Measurements from ENCODE around the gene EEF1AKMT3. TPM values are rescaled to one million over a fixed set of nuclear protein-coding genes. Genes with fewer than 3 reads are reported as not detected.

Gene EEF1AKMT3
- total RNA-seq, 2 experiments from 2014 or later = 3.6 to 4.6 TPM

DNA sequence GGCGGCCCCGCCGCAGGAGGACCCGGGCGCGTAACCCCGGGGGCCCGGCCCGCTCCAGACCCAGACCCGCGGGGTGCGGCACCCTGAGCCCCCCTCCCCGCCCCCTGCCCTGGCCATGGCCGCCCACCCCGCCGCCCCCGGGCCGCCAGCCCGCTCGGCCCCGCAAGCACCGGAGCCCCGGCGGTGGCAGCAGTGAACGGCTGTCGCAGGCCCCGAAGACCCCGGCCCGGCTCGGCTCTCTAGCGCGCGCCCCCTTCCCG lies 17.3 kb upstream of the EEF1AKMT3 start:
- intact Hi-C loops (cut with micrococcal nuclease) = loop anchor here (2.0 kb wide), 2 partner anchors 14 to 1842 kb away; partner anchors contain the start of gene SLC16A7
- H3K4me3 Mint-ChIP-seq = peak overlapping the region; percentile 78

DNA sequence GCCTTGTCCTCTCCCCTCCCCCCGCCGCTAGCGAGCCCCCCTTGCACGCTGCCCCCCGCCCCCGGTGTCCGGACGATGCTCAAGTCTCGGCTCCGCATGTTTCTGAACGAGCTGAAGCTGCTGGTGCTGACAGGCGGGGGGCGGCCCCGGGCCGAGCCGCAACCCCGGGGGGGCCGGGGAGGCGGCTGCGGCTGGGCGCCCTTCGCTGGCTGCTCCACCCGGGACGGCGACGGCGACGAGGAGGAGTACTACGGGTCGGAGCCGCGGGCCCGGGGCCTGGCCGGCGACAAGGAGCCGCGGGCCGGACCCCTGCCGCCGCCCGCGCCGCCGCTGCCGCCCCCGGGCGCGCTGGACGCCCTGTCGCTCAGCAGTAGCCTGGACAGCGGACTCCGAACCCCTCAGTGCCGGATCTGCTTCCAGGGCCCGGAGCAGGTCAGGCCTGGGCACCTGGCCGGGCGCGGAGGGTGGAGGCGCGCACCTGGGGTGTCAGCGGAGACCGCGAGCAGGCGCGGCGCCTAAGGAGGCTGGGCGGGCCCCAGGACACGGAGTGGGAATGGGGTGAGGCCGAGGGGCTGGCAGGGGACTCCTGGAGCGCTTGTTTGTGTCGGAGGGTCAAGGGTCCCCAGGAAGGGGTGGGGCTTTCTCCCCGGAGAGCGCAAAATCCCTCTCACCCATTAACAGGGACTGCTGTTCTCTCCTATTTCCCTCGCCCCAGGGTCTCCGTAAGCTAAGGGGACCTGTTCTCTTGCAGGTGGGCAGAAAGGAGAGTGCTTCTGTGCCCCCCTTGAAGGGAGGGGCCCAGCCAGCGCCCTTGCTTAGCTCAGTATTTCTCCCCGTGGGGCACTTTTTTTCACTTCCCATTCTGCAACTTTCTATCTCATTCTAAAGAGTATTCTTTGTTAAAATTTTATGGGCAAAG lies 16.7 kb upstream of the EEF1AKMT3 start:
- intact Hi-C loops (cut with micrococcal nuclease) = loop anchor here (1.0 to 2.0 kb wide), 6 partner anchors 10 to 1841 kb away; partner anchors contain the start of gene SLC16A7
- H3K36me3 Mint-ChIP-seq (ENCODE audit: low read depth) = peaks cover 24% of the 10 kb centered on the region
- peak overlapping the region; percentile 81 for H3K4me3 Mint-ChIP-seq
- no peaks in the 10 kb centered on the region for H3K27me3 Mint-ChIP-seq (ENCODE audit: low read depth)
- H3K4me1 Mint-ChIP-seq (ENCODE audit: low read depth) = peaks cover 58% of the 10 kb centered on the region
- DNase-seq = peak; percentile 41
- H3K27ac Mint-ChIP-seq = no peak overlapping the region
- no peaks in the 10 kb centered on the region for H3K9me3 Mint-ChIP-seq
- CTCF ChIA-PET = interaction anchor here (0.6 to 3.4 kb wide), 17 partner anchors 10 to 152 kb away, joined by 3 to 42 read pairs (median 5); partner anchors contain the start of genes CYP27B1, EEF1AKMT3, METTL1 and TSPAN31

More for the DNA sequence above, 17.3 kb upstream of the EEF1AKMT3 start:
- H3K4me1 Mint-ChIP-seq (ENCODE audit: low read depth) = peaks cover 63% of the 10 kb centered on the region
- H3K27ac Mint-ChIP-seq = no peak overlapping the region
- CTCF ChIA-PET = interaction anchor here (1.9 to 3.4 kb wide), 2 partner anchors 11 to 82 kb away, joined by 7 to 42 read pairs; partner anchors contain the start of gene CYP27B1
- no peaks in the 10 kb centered on the region for H3K27me3 Mint-ChIP-seq (ENCODE audit: low read depth)
- H3K36me3 Mint-ChIP-seq (ENCODE audit: low read depth) = peaks cover 29% of the 10 kb centered on the region
- H3K9me3 Mint-ChIP-seq = no peaks in the 10 kb centered on the region
- DNase-seq = no peak

DNA sequence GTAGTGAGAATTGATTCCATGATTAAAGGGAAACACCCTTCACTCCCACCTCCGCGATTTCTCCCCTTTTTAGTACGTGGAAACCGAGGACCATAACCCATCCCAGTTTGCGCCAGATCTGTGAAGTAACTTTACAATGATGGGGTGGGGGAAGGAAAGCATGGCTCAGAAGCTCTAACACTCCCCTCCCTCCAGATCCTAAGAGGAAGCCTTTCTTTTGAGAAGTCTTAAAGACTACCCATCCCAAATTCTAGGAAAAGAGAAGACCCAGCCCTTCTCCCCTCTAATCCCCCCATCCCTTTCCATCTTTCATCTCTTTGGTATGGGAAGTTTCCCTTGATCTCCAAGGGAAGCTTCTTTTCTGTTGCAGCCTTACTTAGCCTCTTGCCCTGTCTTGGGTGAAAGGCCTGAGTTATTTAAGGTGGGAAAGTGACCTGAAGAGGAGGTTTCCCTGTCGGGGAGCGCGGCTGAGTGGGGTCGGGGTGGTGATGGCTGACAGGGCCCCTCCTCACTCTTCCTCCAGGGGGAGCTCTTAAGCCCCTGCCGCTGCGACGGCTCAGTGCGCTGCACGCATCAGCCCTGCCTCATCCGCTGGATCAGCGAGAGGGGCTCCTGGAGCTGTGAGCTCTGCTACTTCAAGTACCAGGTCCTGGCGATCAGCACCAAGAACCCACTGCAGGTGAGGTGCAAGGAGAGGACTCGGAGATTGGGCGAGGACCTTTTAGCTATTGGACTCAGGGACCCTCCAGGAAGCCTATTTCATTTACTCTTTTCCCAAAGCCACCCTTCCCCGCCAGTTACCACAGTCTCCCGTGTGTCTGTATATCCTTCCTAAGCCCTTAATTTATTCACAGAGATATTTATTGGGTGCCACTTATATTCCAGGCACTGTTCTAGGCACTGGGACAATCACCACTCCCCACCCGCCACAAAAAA lies 15.7 kb upstream of the EEF1AKMT3 start:
- intact Hi-C loops (cut with micrococcal nuclease) = loop anchor here (1.0 kb wide), 4 partner anchors 9 to 149 kb away; no protein-coding TSS in a partner anchor
- H3K4me1 Mint-ChIP-seq (ENCODE audit: low read depth) = peaks cover 51% of the 10 kb centered on the region
- no peak overlapping the region for H3K27ac Mint-ChIP-seq

DNA sequence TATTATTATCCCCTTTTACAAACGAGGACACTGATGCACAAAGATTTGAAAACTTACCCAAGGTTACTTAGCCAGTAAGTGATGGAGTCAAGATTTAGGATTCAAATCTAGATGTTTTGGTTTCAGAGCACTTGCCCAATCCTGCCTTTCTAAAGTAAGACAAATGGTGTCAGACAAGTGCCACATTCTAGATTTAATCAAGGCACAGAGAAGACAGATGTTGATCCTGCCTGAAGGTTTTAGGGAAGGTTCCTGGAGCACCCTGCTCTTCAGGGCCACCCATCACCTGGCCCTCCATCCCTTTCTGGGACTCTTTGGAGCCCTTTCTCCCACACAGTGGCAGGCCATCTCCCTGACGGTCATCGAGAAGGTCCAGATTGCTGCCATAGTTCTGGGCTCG lies 14.6 kb upstream of the EEF1AKMT3 start:
- Mint-ChIP-seq H3K4me3 (no peak overlapping the region), H3K4me1 (ENCODE audit: low read depth) (peaks cover 43% of the 10 kb centered on the region), H3K36me3 (ENCODE audit: low read depth) (peaks cover 10% of the 10 kb centered on the region), H3K27ac (no peak overlapping the region), H3K9me3 (no peaks in the 10 kb centered on the region), H3K27me3 (ENCODE audit: low read depth) (no peaks in the 10 kb centered on the region)
- CTCF ChIA-PET = interaction anchor here (1.2 to 1.6 kb wide), 2 partner anchors 24 to 147 kb away, joined by 6 to 7 read pairs; no protein-coding TSS in a partner anchor
- no peak for DNase-seq
- intact Hi-C loops (cut with micrococcal nuclease) = no loop called here

More for the DNA sequence above, 15.7 kb upstream of the EEF1AKMT3 start:
- no peaks in the 10 kb centered on the region for H3K27me3 Mint-ChIP-seq (ENCODE audit: low read depth)
- peak; percentile 77 for DNase-seq
- peaks cover 15% of the 10 kb centered on the region for H3K36me3 Mint-ChIP-seq (ENCODE audit: low read depth)
- no peaks in the 10 kb centered on the region for H3K9me3 Mint-ChIP-seq
- H3K4me3 Mint-ChIP-seq = peak overlapping the region; percentile 81
- CTCF ChIA-PET = interaction anchor here (0.6 to 3.4 kb wide), 26 partner anchors 9 to 274 kb away, joined by 3 to 42 read pairs (median 5); partner anchors contain the start of genes CYP27B1, EEF1AKMT3, METTL1 and TSPAN31

DNA sequence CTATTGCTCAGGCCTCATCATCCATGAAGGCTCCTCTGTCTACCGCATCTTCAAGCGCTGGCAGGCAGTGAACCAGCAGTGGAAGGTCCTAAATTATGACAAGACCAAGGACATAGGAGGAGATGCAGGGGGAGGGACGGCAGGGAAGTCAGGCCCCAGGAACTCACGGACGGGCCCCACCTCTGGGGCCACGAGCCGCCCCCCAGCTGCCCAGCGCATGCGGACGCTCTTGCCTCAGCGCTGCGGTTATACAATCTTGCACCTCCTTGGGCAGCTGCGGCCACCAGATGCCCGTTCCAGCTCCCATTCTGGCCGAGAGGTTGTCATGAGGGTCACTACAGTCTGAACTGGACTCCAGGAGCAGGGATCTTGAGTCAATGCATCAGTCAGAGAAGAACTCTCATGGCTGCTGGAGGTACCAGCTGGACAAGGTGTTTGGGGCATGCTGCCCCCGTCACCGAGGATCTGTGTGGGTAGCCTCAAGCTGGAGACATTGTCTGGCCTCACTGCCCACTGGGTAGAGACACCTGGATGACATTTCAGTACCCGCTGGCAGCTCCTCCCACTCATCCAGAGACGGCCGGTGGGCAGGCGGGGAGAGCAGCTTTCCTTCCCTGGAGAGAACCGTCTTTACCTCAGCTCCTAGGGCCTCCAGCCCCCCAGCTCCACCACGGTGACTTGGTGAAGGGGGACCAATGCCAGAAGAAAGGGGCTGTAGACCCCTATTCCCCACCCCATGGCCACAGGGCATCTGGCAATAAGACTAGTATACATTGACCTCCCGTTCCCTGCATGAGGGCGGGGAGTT lies 13.7 kb upstream of the EEF1AKMT3 start:
- Mint-ChIP-seq H3K27me3 (ENCODE audit: low read depth) (no peaks in the 10 kb centered on the region), H3K9me3 (no peaks in the 10 kb centered on the region), H3K27ac (no peak overlapping the region), H3K4me1 (ENCODE audit: low read depth) (peaks cover 40% of the 10 kb centered on the region), H3K4me3 (no peak overlapping the region), H3K36me3 (ENCODE audit: low read depth) (peaks cover 18% of the 10 kb centered on the region)
- intact Hi-C loops (cut with micrococcal nuclease) = no loop called here
- no peak for DNase-seq
- CTCF ChIA-PET = interaction anchor here (0.6 to 2.3 kb wide), 19 partner anchors 9 to 180 kb away, joined by 3 to 17 read pairs (median 5); partner anchors contain the start of genes TSFM and TSPAN31

DNA sequence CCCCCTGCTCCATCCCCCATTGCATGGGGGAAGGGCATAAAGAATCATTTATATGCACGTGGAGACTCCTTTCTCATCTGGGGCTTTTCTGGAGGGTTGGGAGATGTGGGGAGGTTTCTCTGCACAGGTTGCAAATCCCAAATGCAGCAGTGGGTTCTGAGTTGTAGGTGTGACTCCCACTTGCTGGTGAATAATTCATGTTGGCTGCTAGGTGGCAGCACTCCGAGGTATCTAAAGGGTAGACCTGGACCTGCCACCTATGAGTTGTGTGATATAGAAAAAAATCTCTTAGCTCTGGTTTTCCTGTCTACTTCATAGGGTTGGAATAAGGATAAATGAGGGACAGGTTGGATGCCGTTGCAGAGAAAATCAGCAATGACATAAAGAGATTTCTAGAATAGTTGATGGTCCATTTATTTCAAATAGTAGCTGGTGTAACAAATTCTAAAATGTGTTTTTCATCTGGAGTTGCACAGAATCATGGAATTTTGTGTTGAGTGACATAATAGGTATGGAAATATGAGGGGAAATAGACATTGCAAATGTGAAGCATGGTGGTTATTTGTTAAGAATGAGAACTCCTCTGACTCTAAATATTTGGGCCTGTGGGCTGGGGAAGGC lies 12.9 kb upstream of the EEF1AKMT3 start:
- CTCF ChIA-PET = interaction anchor here (0.7 to 2.3 kb wide), 22 partner anchors 8 to 179 kb away, joined by 3 to 17 read pairs (median 4); partner anchors contain the start of genes EEF1AKMT3, METTL1, TSFM and TSPAN31
- DNase-seq = peak; percentile 63
- peaks cover 19% of the 10 kb centered on the region for H3K36me3 Mint-ChIP-seq (ENCODE audit: low read depth)
- H3K9me3 Mint-ChIP-seq = no peaks in the 10 kb centered on the region
- no peak overlapping the region for H3K27ac Mint-ChIP-seq
- H3K27me3 Mint-ChIP-seq (ENCODE audit: low read depth) = no peaks in the 10 kb centered on the region
- H3K4me1 Mint-ChIP-seq (ENCODE audit: low read depth) = peaks cover 39% of the 10 kb centered on the region
- no peak overlapping the region for H3K4me3 Mint-ChIP-seq
- intact Hi-C loops (cut with micrococcal nuclease) = no loop called here

DNA sequence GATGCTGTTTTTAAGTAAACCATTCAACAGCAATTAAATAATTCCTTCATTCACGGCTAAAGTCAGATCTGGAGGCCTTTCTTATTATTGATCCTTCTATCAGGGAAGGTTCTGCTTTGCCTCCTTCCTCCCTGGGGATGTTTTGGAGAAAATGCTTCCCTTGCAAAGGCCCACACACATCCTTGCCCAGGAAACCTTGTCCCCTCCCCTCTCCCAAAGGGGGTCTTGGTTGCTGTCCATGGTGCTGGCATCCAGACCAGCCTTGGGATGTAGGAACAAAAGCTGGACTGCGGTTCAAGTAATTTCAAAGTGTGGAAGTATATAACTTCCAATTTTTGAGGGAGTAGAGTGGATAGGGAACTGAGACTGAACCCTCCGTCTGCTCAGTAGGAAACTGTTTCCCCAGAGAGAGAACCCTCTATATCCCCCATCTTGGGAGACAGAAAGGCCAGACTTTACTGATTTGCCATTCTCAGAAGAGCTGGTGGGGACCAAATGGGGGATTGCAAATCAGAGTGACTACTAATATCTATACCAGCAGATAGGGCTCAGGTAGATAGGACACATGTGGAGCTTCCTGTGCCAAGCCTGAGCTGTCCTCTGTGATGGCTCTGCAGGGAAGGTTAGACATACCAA lies 11.9 kb upstream of the EEF1AKMT3 start:
- peaks cover 19% of the 10 kb centered on the region for H3K36me3 Mint-ChIP-seq (ENCODE audit: low read depth)
- H3K27me3 Mint-ChIP-seq (ENCODE audit: low read depth) = no peaks in the 10 kb centered on the region
- H3K9me3 Mint-ChIP-seq = no peaks in the 10 kb centered on the region
- CTCF ChIA-PET = interaction anchor here (0.5 to 2.3 kb wide), 11 partner anchors 10 to 145 kb away, joined by 3 to 17 read pairs (median 6); partner anchors contain the start of genes EEF1AKMT3, METTL1 and TSFM
- no peak overlapping the region for H3K27ac Mint-ChIP-seq
- H3K4me1 Mint-ChIP-seq (ENCODE audit: low read depth) = peaks cover 40% of the 10 kb centered on the region
- intact Hi-C loops (cut with micrococcal nuclease) = no loop called here
- no peak overlapping the region for H3K4me3 Mint-ChIP-seq
- DNase-seq = no peak

DNA sequence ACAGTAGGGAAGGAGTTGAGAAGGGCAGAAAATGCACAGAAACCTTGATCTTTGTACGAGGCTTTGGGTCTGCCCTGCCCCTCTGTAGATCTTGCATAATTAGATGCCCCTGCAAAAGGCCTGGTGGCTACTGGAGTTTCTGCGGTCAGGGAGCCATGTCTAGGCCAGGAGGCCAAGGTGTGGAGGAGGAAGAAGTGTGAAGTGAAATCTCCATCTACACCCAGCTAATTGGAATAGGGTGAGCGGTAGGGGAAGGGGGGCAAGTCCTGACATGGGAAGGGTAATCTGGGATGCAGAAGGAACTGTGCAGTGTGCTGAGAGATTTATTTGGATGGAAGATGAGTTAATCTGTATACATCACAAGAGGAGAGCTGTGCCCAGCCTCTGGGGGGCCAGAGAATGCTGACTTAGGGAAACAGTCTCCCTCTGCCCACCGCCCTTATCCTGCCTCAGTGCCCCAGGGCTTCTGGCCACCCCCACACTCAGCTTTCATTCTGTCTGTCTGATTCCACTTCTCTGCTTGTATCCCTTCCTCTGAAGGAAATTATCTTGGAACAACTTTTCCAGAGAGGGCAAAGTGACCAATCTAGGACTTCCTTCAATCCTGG lies 10.9 kb upstream of the EEF1AKMT3 start:
- H3K27ac Mint-ChIP-seq = no peak overlapping the region
- no peak for DNase-seq
- no peaks in the 10 kb centered on the region for H3K9me3 Mint-ChIP-seq
- CTCF ChIA-PET = interaction anchor here (0.5 to 1.5 kb wide), 4 partner anchors 11 to 148 kb away, joined by 3 to 8 read pairs (median 4); partner anchors contain the start of gene TSFM
- H3K4me1 Mint-ChIP-seq (ENCODE audit: low read depth) = peaks cover 41% of the 10 kb centered on the region
- intact Hi-C loops (cut with micrococcal nuclease) = no loop called here
- no peak overlapping the region for H3K4me3 Mint-ChIP-seq
- peaks cover 4% of the 10 kb centered on the region for H3K27me3 Mint-ChIP-seq (ENCODE audit: low read depth)
- peaks cover 19% of the 10 kb centered on the region for H3K36me3 Mint-ChIP-seq (ENCODE audit: low read depth)

DNA sequence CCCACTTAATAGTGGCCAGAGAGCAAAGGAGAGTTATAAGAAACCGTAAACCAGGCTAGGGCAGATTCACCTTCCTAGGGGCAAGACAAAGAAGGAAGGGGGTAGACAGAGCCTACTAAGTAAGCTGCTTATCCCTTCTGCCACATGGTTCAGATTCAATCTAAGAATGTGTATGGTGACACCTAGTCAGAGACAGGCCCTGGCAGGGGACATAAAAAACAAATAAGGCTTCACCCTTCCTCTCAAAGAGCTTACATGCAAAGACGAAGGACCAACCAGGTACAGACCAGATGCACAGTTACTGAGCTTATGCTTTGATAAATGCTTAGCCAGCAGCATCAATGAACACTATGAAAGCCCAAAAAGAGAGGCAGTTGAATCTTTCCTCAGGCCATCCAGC lies 10.0 kb upstream of the EEF1AKMT3 start:
- H3K4me1 Mint-ChIP-seq (ENCODE audit: low read depth) = peaks cover 42% of the 10 kb centered on the region
- H3K9me3 Mint-ChIP-seq = no peaks in the 10 kb centered on the region
- CTCF ChIA-PET = interaction anchor here (1.0 kb wide), 1 partner anchor 147 kb away, joined by 8 read pairs; no protein-coding TSS in a partner anchor
- intact Hi-C loops (cut with micrococcal nuclease) = no loop called here
- H3K27me3 Mint-ChIP-seq (ENCODE audit: low read depth) = peaks cover 6% of the 10 kb centered on the region
- H3K27ac Mint-ChIP-seq = no peak overlapping the region
- H3K4me3 Mint-ChIP-seq = no peak overlapping the region
- DNase-seq = no peak
- H3K36me3 Mint-ChIP-seq (ENCODE audit: low read depth) = peaks cover 13% of the 10 kb centered on the region
